CD1c-positive myeloid dendritic cell (primary cell): Measurements from ENCODE around the gene UCMA.

ENCODE experiments used
- DNase-seq: peaks from one replicate; pipeline ENCODE4 v3.0.0-alpha.2; 2016; ENCODE audit errors: extremely low spot score

The UCMA gene

GRCh38 chr10:13233358-13233757 is 816 bp downstream of the UCMA start:
- DNase-seq = no peak

- no peak for DNase-seq
Measured at GRCh38 chr10:13231808-13232207, 2.4 kb downstream of the UCMA start.

- DNase-seq = no peak
Measured at GRCh38 chr10:13231190-13231589, 3.0 kb downstream of the UCMA start.

- no peak for DNase-seq
Measured at GRCh38 chr10:13227031-13227430, 7.1 kb downstream of the UCMA start.

GRCh38 chr10:13225601-13226000 is 8.6 kb downstream of the UCMA start:
- DNase-seq = no peak

- no peak for DNase-seq
Measured at GRCh38 chr10:13224210-13224995, 9.8 kb downstream of the UCMA start.

GRCh38 chr10:13223241-13223640 is 10.9 kb downstream of the UCMA start:
- DNase-seq = no peak

- DNase-seq = no peak
Measured at GRCh38 chr10:13222566-13222965, 11.6 kb downstream of the UCMA start.

GRCh38 chr10:13222151-13222550 is 12.0 kb downstream of the UCMA start:
- no peak for DNase-seq

- no peak for DNase-seq
Measured at GRCh38 chr10:13221572-13221971, 12.6 kb downstream of the UCMA start.

- DNase-seq = no peak
Measured at GRCh38 chr10:13219685-13220670, 14.2 kb downstream of the UCMA start.

- no peak for DNase-seq
Measured at GRCh38 chr10:13218878-13219277, 15.3 kb downstream of the UCMA start.

- no peak for DNase-seq
Measured at GRCh38 chr10:13213163-13213562, 21.0 kb downstream of the UCMA start.

GRCh38 chr10:13206546-13207443 is 27.4 kb downstream of the UCMA start:
- no peak for DNase-seq

- DNase-seq = no peak
Measured at GRCh38 chr10:13206091-13206490, 28.1 kb downstream of the UCMA start.

- DNase-seq = no peak
Measured at GRCh38 chr10:13201132-13201531, 33.0 kb downstream of the UCMA start.

GRCh38 chr10:13195016-13195415 is 39.2 kb downstream of the UCMA start:
- DNase-seq = no peak

- no peak for DNase-seq
Measured at GRCh38 chr10:13193637-13194036, 40.5 kb downstream of the UCMA start.

GRCh38 chr10:13191362-13191761 is 42.8 kb downstream of the UCMA start:
- no peak for DNase-seq

- no peak for DNase-seq
Measured at GRCh38 chr10:13190816-13191215, 43.4 kb downstream of the UCMA start.

- DNase-seq = no peak
Measured at GRCh38 chr10:13189961-13190360, 44.2 kb downstream of the UCMA start.

GRCh38 chr10:13188593-13188992 is 45.6 kb downstream of the UCMA start:
- no peak for DNase-seq
